ENCODE data around the gene FADS1.

The FADS1 gene

GRCh38 chr11:61754534-61755482 lies 62.0 kb downstream of the FADS1 start:
- DNase-seq, result no peak

- DNase-seq, result no peak
Measured at GRCh38 chr11:61753672-61754071, 63.1 kb downstream of the FADS1 start.

- DNase-seq, result no peak
Measured at GRCh38 chr11:61752925-61753521, 63.8 kb downstream of the FADS1 start.

DNA sequence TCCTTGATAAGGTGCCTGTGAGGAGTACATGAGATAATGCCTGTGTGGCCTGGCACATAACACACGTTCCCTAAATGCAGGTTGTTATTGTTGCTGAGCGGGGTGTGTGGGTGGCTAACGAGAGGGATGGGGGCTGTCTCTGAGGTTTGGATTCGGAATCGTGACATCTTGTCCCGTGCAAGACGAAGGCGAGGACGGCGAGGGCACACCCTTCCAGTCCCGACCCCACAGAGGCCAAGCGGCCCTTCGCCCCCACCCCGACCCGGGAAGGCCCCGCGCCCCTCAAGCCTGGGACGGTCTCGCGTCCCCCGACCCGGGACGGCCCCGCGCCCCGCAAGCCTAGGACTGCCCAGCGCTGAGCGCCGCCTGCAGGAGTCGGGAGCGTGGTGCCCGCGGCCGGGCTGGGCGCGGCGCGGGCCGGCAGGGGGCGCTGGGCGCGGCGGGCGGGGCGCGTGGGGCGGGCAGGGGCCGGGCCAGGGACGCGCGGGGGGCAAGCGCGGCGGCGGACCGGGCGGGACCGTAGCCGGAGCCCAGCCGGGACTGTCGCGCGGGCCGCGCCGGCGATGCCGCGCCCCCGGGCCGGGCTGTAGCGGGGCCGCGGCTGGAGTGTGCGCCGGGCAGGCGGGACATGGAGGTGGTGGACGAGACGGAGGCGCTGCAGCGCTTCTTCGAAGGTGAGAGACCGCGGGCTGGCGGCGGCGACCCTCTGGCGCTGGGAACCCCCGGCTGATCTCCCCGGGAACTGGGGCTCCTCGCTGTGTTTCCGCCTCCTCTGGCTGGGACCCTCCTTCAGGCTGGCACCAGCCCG lies 64.5 kb downstream of the FADS1 start, which contains the start of gene MYRF:
MYRF (plus strand) TSS at position 520 of the 808 bp plus-strand sequence; CDS start at position 629, 109 bp downstream.
- no peak for DNase-seq

GRCh38 chr11:61751384-61751783 lies 65.4 kb downstream of the FADS1 start:
- DNase-seq, result no peak

GRCh38 chr11:61750631-61751273 lies 66.1 kb downstream of the FADS1 start:
- DNase-seq, result no peak
